Stomach (tissue), 4 donors: ENCODE measurements around the gene NUDT16L1.

Source experiments
- CTCF ChIP-seq, 7 experiments: fragments of 450-650 bp in 4 of 7; fragments of 200-600 bp in 3 of 7; sonication (generic) in 3 of 7; IDR thresholded peaks; one replicate each; pipeline ENCODE4 v1.5.1; 2016 to 2019; ENCODE audit warnings: antibody characterized with exemption in 7 of 7, control low read depth in 2 of 7, mild to moderate bottlenecking in 1 of 7
- EP300 ChIP-seq: sonication (generic); formaldehyde crosslinking; IDR thresholded peaks from one replicate; pipeline ENCODE4 v1.6.1; 2017; ENCODE audit warnings: antibody characterized with exemption
- POLR2A ChIP-seq, 4 donors: fragments of 450-650 bp; IDR thresholded peaks; one replicate each; pipeline ENCODE4 v1.6.1; 2016; ENCODE audit warnings: antibody characterized with exemption in 4 of 4, control low read depth in 2 of 4, mild to moderate bottlenecking in 1 of 4, moderate library complexity in 1 of 4
- POLR2AphosphoS5 ChIP-seq, 3 donors: sonication (generic); formaldehyde crosslinking; IDR thresholded peaks; one replicate each; pipeline ENCODE4 v1.6.1; 2016; ENCODE audit warnings: antibody characterized with exemption in 3 of 3

- no peak for TF ChIP-seq EP300
- TF ChIP-seq CTCF (IDR thresholded peaks at IDR 0.05): no peak
- TF ChIP-seq POLR2A (IDR thresholded peaks at IDR 0.05): no peak
- TF ChIP-seq POLR2AphosphoS5 (IDR thresholded peaks at IDR 0.05): no peak
Measured at GRCh38 chr16:4674926-4675530, 18.3 kb upstream of the NUDT16L1 start.
